COLO668 (cell line): ENCODE data around the gene CLDN14.
A peak's percentile ranks its signal among the peaks of the same experiment; 100 is the strongest.
"Not testable (repeated sequence)": the region's sequence is repeated elsewhere in the genome, so short reads cannot be mapped to it uniquely, and the experiment has no call there.

ENCODE experiments used
- DNase-seq: peaks from one replicate; lab custom pipeline; 2025; ENCODE audit not compliant: unreplicated experiment; lab: John Stamatoyannopoulos, UW

Gene CLDN14

GRCh38 chr21:36502365-36502764 lies 22.4 kb upstream of the CLDN14 start:
- DNase-seq, result no peak

GRCh38 chr21:36501589-36501892 lies 21.6 kb upstream of the CLDN14 start:
- DNase-seq, result no peak

- peak; percentile 25 for DNase-seq
These were observed 19.9 kb upstream of the CLDN14 start for GRCh38 chr21:36499578-36500471.

GRCh38 chr21:36494557-36494956 lies 14.6 kb upstream of the CLDN14 start:
- DNase-seq, result no peak

- no peak for DNase-seq
These were observed 11.4 kb upstream of the CLDN14 start for GRCh38 chr21:36491209-36491910.

GRCh38 chr21:36489776-36490165 lies 9.8 kb upstream of the CLDN14 start:
- peak; percentile 30 for DNase-seq

GRCh38 chr21:36489103-36489775 lies 9.3 kb upstream of the CLDN14 start:
- DNase-seq, result no peak

- peak; percentile 72 for DNase-seq
These were observed 7.9 kb upstream of the CLDN14 start for GRCh38 chr21:36487641-36488307.

- no peak for DNase-seq
These were observed 6.3 kb upstream of the CLDN14 start for GRCh38 chr21:36486246-36486645.

- no peak for DNase-seq
These were observed 5.6 kb upstream of the CLDN14 start for GRCh38 chr21:36485476-36485875.

GRCh38 chr21:36483095-36483494 lies 3.2 kb upstream of the CLDN14 start:
- no peak for DNase-seq

- no peak for DNase-seq
These were observed 2.8 kb upstream of the CLDN14 start for GRCh38 chr21:36482673-36483072.

GRCh38 chr21:36482181-36482580 lies 2.3 kb upstream of the CLDN14 start:
- no peak for DNase-seq

GRCh38 chr21:36481639-36482038 lies 1.7 kb upstream of the CLDN14 start:
- no peak for DNase-seq

GRCh38 chr21:36480618-36481017 lies 696 bp upstream of the CLDN14 start:
- no peak for DNase-seq

- DNase-seq, result no peak
These were observed 981 bp downstream of the CLDN14 start for GRCh38 chr21:36478941-36479340.

GRCh38 chr21:36478207-36478701 lies 1.7 kb downstream of the CLDN14 start:
- DNase-seq, result no peak

GRCh38 chr21:36477559-36477958 lies 2.4 kb downstream of the CLDN14 start:
- DNase-seq, result no peak

GRCh38 chr21:36477001-36477400 lies 2.9 kb downstream of the CLDN14 start:
- DNase-seq, result no peak

GRCh38 chr21:36476541-36476940 lies 3.4 kb downstream of the CLDN14 start:
- DNase-seq, result not testable (repeated sequence)

GRCh38 chr21:36474591-36474990 lies 5.3 kb downstream of the CLDN14 start:
- DNase-seq, result no peak
